Lower leg skin (tissue), 3 donors: ENCODE data around the gene SYCP2L.

Experiments used
- POLR2A ChIP-seq, 2 donors: fragments of 450-650 bp; IDR thresholded peaks; one replicate each; pipeline ENCODE4 v1.6.1; 2016 to 2017; ENCODE audit warnings: antibody characterized with exemption in 2 of 2, mild to moderate bottlenecking in 1 of 2, moderate library complexity in 1 of 2
- TF ChIP-seq, protein P1 (sequence below), 3 donors: fragments of 450-650 bp; IDR thresholded peaks; one replicate each; pipeline ENCODE4 v1.5.1; 2016; ENCODE audit warnings: antibody characterized with exemption in 3 of 3, mild to moderate bottlenecking in 3 of 3, moderate library complexity in 2 of 3

DNA sequence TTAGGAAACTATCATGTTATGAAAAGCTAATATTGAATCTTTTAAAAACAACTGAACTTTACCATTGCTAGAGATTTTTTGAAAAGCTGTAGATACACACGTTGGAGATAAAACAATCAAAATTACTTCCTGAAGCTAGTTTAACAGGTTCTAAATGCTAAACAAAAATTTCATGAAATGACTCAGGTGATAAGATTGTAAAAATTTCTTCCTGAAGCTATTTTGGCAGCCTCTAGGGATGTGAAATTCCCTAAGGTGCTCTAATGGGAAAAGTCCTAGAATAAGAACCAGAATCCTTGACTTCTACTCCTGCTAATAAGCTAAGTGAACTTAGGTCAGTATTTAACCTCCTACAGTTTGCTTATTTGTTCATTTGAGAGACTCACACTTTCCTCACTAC, 13.5 kb upstream of the SYCP2L start:
- TF ChIP-seq, protein P1, sequence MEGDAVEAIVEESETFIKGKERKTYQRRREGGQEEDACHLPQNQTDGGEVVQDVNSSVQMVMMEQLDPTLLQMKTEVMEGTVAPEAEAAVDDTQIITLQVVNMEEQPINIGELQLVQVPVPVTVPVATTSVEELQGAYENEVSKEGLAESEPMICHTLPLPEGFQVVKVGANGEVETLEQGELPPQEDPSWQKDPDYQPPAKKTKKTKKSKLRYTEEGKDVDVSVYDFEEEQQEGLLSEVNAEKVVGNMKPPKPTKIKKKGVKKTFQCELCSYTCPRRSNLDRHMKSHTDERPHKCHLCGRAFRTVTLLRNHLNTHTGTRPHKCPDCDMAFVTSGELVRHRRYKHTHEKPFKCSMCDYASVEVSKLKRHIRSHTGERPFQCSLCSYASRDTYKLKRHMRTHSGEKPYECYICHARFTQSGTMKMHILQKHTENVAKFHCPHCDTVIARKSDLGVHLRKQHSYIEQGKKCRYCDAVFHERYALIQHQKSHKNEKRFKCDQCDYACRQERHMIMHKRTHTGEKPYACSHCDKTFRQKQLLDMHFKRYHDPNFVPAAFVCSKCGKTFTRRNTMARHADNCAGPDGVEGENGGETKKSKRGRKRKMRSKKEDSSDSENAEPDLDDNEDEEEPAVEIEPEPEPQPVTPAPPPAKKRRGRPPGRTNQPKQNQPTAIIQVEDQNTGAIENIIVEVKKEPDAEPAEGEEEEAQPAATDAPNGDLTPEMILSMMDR (IDR thresholded peaks at IDR 0.05): no peak
- TF ChIP-seq POLR2A (IDR thresholded peaks at IDR 0.05): no peak
